GM21619 (cell line): ENCODE results near the gene ARHGAP26.

Experiments
- ATAC-seq: cut with Tn5 transposase; IDR thresholded peaks from one replicate; pipeline ENCODE4 v1.9.1; 2021; ENCODE audit not compliant: unreplicated experiment

The ARHGAP26 gene

DNA sequence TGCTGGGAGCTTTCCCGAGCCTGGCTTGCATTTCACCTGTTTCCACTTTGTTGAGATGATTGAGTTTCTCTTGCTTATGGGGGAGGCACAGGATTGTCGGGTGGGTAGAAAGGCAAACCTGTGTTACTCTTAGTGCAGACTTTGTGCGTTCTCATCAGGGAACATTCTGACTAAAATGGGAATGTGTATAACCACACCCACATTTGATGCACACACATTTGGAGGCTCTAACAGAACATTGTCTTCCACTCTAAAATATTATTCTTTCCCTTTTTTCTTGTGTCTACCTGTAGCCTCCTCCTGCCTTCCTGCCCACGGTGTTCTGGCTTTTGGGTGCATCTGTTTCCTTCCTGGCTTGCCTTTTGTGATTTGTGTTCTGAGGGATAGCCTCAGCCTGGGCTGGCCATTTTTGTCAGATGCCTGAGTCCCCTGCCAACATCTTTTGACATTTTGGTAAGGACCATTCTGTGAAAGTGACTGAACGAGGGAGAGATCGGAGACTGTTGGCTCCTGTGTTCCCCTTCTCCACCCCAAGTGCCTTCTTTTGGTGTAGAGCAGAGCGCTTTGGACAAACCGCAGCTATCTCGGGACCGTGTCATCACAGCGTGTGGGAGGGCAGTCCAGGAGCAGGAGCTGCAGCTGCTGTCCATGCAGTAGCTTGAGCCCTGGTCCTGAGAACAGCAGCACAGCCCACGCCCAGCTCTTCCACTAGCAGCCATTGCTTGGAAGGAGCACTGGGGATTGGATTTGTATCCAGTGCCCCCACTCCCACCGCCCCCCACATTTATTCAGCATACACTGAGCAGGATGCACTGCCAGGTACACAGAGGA, 101.4 kb downstream of the ARHGAP26 start:
- ATAC-seq, result no peak

- no peak for ATAC-seq
Measured at GRCh38 chr5:142872217-142872616, 102.0 kb downstream of the ARHGAP26 start.

DNA sequence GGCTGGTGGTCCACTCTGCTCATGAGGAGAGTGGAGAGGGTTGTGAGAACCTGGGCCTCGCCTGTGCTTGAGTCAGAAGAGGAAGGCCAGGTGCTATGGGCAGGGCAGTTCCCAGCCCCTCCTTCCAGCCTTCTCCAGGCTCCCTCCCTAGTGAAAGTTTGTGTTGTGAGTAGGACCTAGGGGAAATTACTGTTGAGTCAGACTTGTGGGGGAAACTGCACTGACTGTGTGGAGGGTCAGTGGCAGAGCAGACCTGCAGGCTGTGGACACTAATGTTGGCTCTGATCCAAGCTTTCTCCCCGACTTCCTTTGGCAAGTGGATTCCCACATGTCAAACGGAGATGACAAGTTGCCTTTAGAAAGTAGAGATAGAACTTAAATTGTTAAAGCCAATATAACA, 102.6 kb downstream of the ARHGAP26 start:
- ATAC-seq, result no peak

DNA sequence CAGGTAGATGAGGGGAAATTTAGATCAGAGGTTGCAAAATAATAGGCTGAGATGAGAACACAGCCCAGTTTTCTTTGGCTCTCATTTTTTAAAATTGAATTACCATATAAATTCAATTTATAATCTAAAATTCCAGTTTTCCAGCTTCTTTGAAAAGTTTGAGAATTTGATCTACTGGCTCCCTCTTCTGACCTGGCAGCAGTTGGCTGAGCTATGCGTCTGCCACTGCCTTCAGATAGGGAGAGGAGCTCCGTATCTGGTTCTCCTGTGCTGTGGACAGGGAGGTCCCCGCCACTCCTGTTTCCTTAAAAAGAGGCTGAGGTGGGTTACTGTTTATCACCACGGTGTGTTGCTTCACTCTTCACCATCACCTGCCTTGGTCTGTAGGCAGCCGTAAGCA, 103.7 kb downstream of the ARHGAP26 start:
- ATAC-seq, result no peak

GRCh38 chr5:142874540-142874939, 104.4 kb downstream of the ARHGAP26 start:
- no peak for ATAC-seq

DNA sequence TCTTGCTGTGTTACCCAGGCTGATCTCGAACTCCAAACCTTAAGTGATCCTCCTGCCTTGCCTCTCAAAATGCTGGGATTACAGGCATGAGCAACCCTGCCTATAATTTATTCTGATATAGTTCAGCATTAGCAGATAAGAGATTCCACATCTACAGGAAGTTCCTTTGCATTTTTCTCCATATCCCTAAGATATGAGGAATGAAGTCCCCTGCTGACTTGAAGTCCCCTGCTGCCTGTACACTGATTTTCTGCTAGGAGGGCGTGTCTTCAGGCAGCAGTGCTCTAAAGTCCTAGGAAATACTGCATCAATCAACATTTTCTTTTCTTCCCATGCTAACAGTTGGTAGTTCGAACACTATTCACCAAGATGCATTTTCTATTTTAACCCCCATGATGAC, 105.8 kb downstream of the ARHGAP26 start:
- ATAC-seq, result no peak

DNA sequence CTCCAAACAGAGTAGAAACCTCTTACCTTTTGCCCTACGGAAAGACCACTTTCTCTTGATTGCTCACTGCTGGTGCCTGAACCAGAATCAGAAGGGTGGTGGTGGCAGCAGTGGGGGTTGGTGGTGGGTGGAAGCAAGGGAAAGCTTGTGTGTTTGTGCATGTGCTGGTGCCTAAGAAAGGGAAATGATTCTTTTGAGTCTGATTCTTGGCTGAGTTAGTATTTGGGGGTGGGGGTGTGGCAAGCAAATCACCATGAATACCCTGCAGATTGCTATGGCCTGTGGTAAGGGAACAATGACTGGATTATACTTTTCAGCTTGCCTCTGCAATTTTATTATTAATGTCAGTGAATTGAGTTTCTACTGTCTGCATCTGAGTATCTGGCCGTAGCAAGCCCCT, 106.6 kb downstream of the ARHGAP26 start:
- ATAC-seq, result no peak

DNA sequence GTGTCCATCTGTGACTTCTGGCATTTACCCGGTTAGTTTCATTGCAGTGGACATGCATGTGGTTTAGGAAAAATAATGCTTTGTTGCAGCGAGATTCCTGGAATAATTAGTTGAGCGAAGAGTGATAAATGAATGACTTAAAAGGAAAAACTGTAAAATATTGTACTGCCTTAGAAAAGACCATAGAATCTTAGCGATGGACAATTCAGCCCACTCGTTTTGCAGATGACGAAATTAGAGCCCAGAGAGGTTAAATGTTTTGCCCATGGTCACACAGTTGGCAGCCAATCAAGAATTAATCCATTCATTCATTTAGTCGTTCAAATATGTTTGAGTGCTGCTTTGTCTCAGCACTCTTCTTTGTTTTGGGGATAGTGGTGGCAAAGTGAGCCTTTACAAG, 107.9 kb downstream of the ARHGAP26 start:
- ATAC-seq, result no peak

GRCh38 chr5:142878638-142879037, 108.5 kb downstream of the ARHGAP26 start:
- no peak for ATAC-seq

DNA sequence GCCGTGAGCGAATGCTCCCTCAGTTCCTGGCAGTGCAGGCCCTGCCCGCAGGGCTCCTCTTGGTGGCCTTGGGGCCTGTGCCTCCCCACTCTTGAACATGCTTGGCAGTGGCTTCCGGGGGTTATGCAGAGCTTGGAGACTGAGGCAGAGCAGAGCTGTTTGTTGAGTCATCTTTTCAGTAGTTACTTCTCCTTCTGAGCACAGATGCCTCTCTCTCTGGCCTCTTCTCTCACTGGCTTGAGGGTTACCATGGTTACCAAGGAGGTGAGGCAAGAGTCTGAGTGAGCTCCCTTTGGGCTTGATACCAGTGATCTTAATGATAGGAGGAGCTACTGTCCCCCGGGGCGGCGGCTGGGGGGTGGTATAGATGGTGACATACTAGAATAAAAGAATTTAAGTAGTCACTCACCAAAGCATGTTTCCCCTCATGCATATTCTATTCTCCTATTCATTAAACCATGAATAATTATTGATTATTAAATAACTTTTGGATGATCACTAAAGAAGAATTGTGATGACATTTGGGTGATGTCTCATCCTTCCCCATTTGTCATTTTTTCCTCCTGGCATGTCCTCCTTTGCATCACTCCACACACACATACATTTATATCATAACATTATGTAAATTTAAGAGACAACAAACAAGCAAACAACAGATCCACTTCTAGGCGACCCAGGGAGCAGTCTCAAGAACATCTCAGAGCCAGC, 111.1 kb downstream of the ARHGAP26 start:
- no peak for ATAC-seq

- no peak for ATAC-seq
Measured at GRCh38 chr5:142881784-142882126, 111.6 kb downstream of the ARHGAP26 start.

GRCh38 chr5:142883025-142883424, 112.8 kb downstream of the ARHGAP26 start:
- ATAC-seq, result no peak

DNA sequence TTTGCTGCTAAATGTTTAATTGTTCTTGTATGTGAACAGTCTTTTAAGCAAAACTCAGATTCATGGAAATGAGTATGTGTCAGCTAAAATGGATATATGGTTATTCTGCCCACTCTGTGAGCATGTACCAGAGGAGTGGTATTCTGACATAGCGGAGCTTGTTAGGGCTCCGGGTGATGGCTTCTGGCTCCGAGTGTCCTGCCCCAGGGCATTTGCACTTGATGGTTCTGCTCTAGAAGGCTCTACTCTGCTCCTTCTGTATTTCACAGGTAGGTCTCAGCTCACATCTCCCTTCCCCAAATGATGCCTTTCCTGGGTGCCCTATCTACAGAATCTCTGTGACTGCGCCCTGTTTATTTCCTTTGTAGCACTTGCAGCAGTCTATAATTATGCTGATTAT, 113.3 kb downstream of the ARHGAP26 start:
- ATAC-seq, result no peak

DNA sequence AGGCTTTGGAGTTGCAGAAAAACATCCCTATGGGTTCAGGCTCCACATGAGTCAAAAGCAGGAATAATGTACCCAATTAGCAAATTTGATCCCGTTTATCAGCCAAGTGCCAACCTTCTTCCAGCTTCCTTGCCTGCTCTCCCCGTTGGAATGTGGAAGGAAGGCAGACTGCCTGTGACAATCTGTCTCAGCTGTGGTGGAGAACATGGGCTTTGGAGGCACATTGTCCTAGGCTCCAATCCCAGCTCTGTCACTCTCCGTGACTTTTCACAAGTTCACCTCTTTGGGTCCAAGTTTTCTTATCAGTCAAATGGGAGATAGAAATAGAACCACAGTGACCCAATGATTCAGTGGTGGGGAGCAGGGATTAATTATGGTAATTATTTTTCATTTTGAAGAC, 113.9 kb downstream of the ARHGAP26 start:
- no peak for ATAC-seq

GRCh38 chr5:142886211-142886610, 116.0 kb downstream of the ARHGAP26 start:
- no peak for ATAC-seq

- ATAC-seq, result no peak
Measured at GRCh38 chr5:142886956-142887355, 116.8 kb downstream of the ARHGAP26 start.

GRCh38 chr5:142888469-142889085, 118.4 kb downstream of the ARHGAP26 start:
- ATAC-seq, result no peak

GRCh38 chr5:142892021-142892420, 121.8 kb downstream of the ARHGAP26 start:
- ATAC-seq, result no peak

GRCh38 chr5:142894315-142894714, 124.1 kb downstream of the ARHGAP26 start:
- ATAC-seq, result no peak

DNA sequence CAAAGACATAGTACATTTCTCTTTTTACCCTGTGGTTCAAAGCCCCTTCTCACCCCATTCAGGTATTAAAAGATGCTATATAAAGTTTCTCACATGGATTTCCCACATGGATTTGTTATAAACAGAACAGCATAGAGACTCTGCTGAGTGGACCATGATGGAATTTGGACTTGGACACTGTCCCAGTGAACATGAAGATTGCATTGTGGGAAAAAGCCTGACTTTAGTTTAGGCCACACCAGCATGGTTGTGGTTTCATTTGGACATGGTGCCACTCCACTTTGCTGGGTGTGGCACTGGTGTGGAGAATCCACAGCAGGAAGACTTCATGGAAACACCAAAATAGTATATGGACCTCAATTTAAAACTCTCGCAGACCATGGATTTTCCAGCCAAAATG, 124.6 kb downstream of the ARHGAP26 start:
- ATAC-seq, result no peak

GRCh38 chr5:142896325-142897007, 126.3 kb downstream of the ARHGAP26 start:
- no peak for ATAC-seq

DNA sequence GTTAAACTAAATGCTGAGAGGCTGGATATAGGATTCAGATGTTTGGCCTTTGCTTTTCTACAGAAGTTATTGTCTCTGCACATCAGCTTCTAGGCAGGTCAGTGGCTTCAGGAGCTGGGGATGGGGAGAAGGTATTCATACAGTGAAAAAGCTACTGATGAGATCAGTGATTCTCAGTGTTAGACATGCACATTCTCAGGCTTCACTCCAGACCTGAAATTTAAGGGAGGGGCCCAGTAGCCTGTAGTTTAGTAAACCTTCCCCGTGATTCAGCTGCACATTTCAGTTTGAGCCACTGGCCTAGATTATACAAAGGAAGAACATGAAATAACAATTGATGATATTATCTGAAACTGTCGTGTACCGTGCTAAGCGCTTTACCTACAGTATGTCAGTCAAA, 127.2 kb downstream of the ARHGAP26 start:
- no peak for ATAC-seq
